Measurements from ENCODE around the gene CALCOCO2.
"Not testable (repeated sequence)": the region's sequence is repeated elsewhere in the genome, so short reads cannot be mapped to it uniquely, and the experiment has no call there.

Gene CALCOCO2

DNA sequence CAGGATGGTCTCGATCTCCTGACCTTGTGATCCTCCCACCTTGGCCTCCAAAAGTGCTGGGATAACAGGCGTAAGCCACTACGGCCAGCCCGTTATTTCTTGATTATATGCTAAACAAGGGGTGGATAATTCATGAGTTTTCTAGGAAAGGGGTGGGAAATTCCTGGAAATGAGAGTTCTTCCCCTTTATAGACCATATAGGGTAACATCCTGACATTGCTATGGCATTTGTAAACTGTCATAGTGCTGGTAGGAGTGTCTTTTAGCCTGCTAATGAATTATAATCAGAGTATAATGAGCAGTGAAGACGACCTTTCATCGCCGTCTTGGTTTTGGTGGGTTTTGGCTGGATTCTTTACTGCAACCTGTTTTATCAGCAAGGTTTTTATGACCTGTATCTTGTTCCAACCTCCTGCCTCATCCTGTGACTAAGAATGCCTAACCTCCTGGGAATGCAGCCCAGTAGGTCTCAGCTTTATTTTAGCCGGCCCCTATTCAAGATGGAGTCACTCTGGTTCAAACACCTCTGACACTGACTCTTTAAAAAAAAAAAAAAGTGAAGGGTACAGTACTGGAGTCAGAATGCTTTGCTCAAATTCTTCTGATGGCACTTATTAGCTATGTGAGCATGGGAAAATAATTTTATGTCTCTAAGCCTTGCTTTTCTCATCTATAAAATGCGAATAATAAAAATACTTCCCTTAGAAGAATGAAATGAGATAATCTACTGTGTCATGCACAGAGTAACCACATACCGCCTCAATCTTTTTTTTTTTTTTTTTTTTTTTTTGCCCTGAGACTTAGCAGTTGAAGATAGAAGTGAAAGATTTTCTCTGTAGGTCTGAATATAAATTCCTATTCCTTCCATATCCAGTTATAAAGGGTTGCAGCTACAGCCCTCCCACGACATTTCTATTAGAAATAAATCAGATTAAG is 5.1 kb upstream of the CALCOCO2 start:
- DNase-seq (ENCODE audit: low spot score) = no peak

DNA sequence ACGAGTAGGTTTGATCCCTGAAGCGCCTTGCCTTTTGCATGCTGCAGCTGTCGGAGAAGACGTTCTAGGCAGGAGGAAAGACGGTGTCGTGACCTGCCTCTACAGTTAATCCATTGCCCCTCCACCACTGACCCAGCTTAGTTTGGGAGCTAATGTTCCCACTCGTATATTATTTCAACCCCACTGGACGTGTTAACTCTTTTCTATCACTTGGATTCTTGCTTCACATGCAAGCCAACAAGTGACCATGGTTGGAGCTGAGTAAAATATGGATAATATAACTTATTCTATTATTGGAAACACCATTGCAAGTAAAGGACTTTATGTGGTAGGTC is 681 bp downstream of the CALCOCO2 start:
- no peak for DNase-seq (ENCODE audit: low spot score)

DNA sequence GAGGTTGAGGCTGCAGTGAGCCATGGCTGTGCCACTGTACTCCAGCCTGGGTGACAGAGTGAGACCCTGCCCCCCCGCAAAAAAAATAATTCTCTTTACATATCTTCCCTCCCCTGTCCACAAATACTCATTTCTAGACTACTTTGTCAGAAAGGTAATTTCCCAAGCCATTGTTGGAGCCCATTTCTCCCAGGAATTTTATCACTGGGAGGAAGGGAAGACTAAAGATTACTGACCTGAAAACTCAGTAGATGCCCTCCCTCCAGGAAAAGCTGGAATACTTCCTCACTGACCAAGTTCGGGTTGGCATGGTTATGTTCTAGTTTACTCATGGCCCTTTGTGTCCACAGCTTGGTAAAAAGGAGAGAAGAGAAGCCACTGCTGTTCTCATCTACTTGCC is 4.1 kb downstream of the CALCOCO2 start:
- DNase-seq (ENCODE audit: low spot score) = no peak

DNA sequence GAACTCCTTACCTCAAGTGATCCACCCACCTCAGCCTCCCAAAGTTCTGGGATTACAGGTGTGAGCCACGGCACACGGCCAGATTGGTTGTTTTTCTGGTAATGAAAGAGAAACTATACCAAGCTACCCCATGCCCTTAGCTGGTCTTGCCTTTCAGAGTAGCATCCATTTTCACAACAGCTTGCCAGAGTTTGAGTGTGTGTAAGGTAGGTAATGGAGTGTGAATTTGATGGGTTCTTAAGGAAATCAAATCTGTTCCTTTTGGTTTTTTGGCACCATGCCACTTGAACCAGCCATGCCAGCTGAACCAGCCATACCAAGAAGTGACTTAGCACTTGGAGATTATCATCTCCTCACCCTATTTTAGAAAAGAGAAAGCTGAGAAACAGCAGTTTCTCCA is 5.1 kb downstream of the CALCOCO2 start:
- DNase-seq (ENCODE audit: low spot score) = no peak

DNA sequence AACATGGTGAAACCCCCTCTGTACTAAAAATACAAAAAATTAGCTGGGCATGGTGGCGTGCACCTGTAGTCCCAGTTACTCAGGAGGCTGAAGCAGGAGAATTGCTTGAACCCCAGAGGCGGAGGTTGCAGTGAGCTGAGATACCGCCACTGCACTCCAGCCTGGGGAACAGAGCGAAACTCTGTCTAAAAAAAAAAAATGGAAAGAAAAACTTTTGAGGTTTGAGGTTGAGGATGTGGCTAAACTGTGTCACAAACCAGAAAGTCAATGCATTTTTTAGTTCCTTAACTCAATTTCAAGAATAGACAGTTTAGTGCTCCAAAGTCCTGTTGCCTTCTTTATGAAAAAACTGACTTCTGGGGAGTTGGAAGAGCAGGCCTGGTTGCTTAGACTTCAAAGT is 6.6 kb downstream of the CALCOCO2 start:
- DNase-seq (ENCODE audit: low spot score) = not testable (repeated sequence)

DNA sequence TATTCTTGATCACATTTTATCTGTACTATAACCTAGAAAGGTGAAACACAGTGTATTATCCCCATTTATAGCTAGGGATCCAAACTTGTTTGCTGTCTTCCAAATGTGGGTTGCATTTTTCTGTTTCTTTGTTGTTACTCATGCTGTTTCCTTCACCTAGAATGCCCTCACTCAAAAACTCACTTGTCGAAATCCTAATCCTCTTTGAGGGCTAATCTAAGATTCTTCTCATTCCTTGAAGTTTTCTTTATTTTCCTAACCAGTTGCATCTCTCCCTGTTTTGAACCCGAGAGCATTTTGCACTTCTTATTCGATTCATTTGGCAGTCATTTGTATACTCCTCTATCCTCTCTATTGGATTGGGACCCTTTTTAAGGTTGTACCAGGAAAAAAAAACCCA is 9.6 kb downstream of the CALCOCO2 start:
- DNase-seq (ENCODE audit: low spot score) = no peak

DNA sequence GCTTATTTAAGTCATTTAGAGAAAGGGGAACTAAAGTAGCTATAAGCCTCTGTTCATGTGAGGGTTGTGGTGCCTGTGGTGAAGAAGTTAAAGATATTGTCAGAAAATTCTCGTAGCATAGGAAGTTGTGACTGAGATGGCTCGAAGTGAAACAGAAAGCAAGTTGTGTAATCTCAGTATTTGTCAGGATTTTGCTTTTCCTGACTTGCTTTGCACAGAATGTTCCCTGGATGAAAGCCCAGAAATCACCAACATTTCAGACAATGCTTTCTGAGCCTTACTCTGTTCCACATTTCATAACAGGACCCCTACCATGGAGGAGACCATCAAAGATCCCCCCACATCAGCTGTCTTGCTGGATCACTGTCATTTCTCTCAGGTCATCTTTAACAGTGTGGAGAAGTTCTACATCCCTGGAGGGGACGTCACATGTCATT is 10.6 kb downstream of the CALCOCO2 start:
- no peak for DNase-seq (ENCODE audit: low spot score)

DNA sequence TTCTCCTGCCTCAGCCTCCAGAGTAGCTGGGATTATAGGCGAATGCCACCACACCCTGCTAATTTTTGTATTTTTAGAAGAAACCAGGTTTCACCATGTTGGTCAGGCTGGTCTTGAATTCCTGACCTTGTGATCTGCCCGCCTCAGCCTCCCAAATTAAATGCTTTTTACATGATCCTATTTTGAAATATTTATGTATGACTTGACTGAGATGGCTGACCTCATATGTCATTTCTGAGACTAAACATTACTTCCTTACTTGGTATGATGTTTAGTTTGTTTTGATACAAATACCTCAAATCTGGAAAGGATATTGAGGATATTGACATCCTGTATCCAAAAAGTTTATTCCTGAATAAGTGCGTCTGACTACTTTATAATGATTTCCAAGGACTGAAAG is 11.9 kb downstream of the CALCOCO2 start:
- DNase-seq (ENCODE audit: low spot score) = no peak

DNA sequence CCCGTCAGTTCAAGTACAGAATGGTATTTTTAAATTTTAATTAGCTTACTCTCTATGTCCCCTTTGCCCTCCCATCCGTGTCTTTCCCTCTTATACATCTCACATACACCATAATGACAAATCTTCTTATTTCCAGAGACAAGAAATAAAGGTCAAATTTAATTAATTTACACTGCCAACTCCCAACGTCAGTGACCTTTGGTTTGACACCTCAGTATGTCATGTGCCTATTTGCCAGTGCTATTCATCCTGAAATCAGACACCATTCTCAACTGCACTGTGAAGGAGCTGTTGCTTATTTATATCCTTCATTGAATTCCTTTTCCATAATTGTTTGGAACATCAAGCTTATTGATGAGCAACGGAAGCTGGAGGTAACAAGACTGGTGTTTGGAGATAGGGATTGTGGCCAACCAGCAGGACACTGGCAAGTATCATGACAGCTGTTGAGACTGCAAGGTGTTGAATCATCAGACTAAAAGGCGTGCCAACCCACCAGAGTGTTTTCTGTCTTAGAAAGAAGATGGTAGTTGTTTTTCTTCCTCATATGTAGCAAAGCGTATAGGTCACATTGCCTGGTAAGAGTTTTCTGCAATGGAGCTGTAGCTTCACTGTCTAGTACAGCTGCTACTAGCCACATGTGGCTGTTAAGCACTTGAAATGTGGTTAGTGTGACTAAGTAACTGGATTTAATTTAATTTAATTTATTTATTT is 12.5 kb downstream of the CALCOCO2 start:
- DNase-seq (ENCODE audit: low spot score) = no peak

DNA sequence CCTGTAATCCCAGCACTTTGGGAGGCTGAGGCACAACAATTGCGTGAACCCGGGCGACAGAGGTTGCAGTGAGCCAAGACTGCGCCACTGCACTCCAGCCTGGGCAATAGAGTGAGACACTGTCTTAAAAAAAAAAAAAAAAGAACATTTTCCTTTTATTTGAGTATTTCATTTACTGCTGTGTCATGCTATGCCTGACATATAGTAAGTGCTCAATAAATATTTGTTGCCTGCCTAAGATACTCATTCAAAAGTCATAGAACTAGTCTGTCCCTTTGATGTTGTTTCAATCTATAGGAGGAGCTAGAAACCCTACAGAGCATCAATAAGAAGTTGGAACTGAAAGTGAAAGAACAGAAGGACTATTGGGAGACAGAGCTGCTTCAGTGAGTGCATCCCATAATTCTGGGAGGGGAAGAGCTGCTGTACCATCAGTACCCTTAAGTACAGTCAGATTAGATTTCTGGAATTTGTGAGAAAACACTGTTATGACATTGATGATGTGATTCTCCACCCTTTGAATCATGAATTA is 20.0 kb downstream of the CALCOCO2 start:
- DNase-seq (ENCODE audit: low spot score) = no peak

DNA sequence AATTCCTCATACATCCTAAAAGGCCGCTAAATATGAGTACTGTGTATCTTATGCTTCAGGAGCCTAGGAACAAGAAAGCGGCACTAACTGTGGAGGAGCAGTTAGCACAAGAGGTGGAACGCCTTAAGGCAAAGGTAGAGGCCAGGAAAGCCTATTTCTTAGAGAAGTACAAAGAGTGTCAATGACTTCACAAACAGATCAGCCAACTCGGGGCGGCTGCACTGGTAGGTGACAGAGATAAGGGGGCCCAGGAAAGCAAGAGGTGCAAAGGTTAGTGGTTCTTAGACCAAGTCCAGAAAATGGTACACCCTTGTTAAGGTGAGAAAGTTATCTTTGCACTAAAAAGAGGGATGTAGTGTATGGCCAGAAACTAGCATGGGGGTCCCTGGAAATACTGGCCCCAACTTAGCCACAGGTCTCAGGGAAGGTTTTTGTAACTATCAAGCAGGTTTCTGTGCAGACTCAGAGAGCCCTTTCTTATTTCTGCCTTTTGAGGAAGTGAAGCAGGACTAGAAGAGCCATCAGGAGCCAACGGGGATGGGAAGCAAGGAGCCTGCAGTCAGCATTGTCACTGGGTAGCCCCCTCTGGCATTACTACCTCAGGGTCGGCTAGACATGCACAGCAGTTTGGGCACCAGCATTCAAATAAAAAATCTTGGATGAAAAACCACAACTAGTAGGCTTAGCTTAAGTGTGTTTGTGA is 24.1 kb downstream of the CALCOCO2 start:
- DNase-seq (ENCODE audit: low spot score) = no peak

DNA sequence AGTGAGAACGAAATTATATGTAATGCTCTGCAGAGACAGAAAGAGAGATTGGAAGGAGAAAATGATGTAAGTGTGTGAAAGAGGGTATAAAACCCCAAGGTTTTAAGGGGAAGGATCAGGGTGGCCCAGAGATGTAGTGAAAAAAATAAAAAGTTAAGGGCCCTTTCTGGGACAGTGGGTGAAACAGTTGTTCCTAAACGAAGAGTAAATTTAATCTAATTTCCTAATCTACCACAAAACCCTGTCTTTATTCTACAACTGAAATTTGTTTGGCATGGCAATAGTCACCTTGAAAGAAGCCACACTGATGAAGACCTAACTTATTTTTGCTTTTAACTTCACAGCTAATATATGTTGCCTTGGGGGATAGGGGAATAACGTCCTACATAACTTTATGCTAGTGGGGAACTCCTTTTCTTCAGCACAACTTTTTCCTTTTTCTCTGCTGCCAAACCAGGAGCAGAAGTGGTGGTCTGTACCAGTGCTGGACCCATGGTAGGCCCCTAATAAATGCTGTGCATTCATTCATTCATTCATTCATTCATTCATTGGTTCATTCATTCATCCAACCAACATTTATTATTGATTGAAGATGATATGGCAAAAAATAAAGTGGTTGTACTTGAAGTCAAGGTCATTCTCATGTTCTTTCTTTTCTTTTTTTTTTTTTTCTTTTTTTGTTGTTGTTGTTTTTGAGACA is 25.4 kb downstream of the CALCOCO2 start:
- DNase-seq (ENCODE audit: low spot score) = no peak

DNA sequence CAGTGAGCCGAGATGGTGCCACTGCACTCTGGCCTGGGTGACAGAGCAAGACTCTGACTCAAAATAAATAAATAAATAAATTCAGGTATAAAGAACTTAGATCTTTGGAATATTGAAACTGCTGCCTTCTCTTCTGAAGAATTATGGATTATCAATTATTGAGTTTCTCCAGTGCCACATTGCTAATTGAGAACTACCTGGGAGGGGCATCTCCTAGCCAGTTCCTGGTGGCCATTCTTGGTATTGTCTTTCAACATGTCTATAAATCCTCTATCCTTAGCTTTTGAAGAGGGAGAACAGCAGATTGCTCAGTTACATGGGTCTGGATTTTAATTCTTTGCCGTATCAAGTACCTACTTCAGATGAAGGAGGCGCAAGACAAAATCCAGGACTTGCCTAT is 29.2 kb downstream of the CALCOCO2 start:
- no peak for DNase-seq (ENCODE audit: low spot score)

DNA sequence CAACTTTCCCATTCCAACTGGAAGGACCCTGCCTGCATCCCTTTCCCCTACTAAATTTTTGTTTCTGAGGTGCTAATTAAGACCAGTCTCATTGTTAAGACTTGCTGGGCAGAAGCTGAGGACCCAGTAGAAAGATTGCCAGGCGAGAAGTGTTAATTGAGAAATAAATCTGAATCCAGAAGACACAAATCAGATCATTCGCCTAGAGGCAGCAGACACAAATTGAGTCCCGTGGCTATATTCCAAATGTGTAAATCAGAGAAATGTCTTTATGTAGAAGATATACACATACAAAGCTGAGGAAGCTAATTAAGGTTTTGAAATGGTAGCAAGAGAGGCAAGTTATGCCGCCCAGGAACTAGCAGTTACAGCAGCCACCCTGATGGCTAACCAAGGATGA is 29.6 kb downstream of the CALCOCO2 start:
- no peak for DNase-seq (ENCODE audit: low spot score)

DNA sequence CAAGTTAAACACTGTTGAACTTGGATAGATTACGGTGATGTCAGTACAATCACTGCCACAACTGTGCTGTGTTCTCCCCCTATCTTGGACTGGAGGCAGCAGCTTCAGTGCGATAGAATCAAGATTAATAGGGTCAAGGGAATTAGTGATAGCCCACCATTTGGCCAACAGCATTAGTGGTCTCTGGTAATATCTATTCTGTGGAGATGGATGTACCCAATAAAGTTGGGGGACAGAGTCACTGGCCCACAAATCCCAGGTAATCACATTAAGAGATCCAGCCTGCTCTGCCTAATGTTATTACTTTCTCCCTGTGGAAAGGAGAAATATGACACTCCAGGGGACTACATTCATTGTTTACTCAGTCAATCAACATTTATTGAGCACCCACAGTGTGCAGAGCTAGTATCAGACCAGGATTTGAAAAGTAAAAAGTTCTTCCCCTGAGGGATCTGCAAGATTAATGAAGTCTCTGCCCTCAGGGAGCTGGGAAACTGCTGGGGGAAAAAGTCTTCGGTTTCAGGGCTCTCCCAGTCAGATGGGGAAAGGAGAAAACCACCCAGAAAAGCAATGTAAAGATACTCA is 38.2 kb downstream of the CALCOCO2 start:
- DNase-seq (ENCODE audit: low spot score) = no peak

DNA sequence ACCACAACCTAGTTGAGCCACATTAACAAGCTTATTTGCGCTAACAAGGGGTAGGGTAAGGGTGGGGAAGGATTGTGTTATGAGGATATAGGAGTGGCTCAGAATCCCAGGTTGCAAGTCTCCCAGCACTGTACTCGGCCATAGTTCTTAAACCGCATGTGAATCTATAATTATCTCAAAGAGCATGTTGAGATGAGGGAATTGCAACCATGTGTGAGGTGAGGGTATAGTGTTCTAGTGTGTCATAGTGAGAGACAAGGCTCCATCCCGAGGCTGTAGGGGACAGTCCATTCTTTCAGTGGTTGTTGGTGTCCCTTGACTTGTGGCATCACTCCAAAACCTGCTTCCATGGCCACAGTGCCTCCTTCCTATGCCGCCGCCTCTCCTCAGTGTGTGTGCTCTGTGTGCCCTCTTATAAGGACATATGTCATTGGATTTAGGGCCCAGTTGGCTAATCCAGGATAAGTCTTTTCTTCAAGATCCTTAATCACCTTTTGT is 39.0 kb downstream of the CALCOCO2 start:
- DNase-seq (ENCODE audit: low spot score) = no peak

DNA sequence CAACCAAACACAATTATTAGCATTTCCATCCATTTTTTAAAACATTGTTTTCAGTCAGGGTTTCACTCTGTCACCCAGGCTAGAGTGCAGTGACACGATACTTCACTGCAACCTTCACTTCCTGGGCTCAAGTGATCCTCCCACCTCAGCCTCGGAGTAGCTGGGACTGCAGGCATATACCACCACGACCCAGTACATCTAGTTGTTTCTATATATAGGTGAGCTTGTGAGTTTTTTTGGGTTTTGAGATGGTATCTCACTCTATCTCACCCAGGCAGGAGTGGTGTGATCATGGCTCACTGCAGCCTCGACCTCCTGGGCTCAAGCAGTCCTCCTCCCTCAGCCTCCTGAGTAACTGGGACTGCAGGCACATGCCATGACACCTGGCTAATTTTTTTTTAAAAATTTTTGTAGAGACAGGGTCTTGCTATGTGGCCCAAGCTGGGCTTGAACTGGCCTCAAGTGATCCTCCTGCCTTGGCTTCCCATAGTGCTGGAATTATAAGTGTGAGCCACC is 40.3 kb downstream of the CALCOCO2 start:
- DNase-seq (ENCODE audit: low spot score) = no peak

DNA sequence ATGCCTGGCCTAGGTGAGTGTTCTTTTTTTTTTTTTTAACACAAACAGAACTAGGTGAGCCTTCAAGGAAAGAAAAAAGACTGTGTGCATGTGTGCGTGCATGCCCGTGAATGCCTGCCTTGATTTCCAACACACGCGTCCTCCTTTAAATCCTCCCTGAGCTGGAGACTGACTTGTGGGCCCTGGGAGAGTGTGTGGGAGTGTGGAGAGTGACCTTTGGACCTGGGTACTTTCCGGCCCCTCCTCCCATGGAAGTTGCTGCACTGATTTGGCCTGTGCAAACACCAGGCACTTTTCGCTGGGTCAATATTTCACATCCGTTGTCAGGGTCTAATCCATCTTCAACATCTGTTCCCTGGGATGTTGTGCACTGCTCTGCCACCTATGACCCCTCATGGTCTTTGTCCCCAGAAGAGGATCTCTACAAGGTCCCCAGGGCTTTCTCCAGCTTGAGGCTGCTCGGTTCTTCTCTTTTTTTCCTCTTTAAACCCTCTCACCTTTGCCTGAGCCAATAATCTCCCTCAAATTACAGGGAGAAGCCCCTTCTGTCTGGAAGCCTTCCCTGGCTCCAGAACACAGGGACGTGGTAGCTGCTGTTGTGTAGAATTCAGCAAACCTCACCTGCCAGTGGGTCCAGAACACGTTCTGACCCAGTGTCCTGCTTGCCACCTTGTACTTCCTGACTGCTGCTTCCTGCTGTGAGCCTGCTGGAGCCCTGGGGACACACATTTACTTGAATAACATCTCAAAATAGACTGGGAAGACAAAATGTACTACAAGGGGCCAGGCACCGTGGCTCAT is 40.9 kb downstream of the CALCOCO2 start:
- DNase-seq (ENCODE audit: low spot score) = no peak

DNA sequence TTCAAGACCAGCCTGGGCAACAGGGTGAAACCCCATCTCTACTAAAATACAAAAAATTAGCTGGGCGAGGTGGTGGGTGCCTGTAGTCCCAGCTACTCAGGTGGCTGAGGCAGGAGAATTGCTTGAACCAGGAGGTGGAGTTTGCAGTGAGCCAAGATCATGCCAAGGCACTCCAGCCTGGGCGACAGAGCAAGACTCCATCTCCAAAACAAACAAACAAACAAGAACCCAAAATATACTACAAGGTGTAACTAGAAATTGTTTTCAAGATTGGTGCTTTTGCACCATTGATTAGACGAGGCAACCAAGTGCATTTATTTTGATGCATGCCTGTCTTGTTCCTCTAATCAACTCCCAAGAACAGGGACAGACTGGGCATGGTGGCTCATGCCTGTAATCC is 41.6 kb downstream of the CALCOCO2 start:
- DNase-seq (ENCODE audit: low spot score) = not testable (repeated sequence)

DNA sequence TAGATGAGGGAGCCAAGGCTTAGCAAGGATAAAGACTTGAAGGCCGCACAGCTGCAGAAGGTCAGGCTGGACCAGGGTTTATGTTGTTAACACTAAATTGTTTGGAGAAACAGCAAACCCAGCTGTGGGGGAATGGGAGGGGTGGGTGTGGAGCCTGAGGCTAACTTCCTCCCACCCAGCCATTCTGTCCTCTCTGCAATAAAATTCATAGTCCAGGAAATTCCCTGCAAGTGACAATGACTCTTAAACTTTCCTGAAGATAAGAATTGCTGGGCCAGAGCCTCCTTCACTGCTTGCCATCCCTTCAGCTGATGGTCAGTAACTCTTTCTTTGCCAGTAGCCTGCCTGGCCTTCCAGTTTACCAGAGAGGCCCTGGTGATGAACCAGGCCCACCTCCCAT is 42.4 kb downstream of the CALCOCO2 start:
- DNase-seq (ENCODE audit: low spot score) = no peak

All from iPS-NIHi11 (cell line).